Common myeloid progenitor, CD34-positive (primary cell): Measurements from ENCODE around the gene BMAL2.

Experiments
- CTCF ChIA-PET: fragments of 350-600 bp; sonication (Branson Sonifier 250); formaldehyde crosslinking; loops from one replicate; lab custom pipeline; 2021; ENCODE audit warnings: antibody characterized with exemption; lab: Charles Lee
- POLR2A ChIA-PET: fragments of 350-600 bp; sonication (Branson Sonifier 250); formaldehyde crosslinking; loops from one replicate; lab custom pipeline; 2021; ENCODE audit warnings: antibody characterized with exemption; lab: Charles Lee
- DNase-seq, 3 donors: peaks; one replicate each; pipeline versions ENCODE4 v3.0.0 to v3.0.0-alpha.2; 2013
- H3K27ac ChIP-seq, 2 experiments: 1 replicate in 1 of 2; 2 replicates in 1 of 2; pipeline ENCODE4 v1.7.0; 2013; ENCODE audit warnings: inconsistent platforms in 2 of 2, low read length in 2 of 2, mild to moderate bottlenecking in 2 of 2, low read depth in 1 of 2, moderate library complexity in 1 of 2; ENCODE audit not compliant: severe bottlenecking in 2 of 2, insufficient read depth in 1 of 2, poor library complexity in 1 of 2
- H3K27me3 ChIP-seq, 5 experiments: replicated peaks in 2 of 5; 1 replicate in 3 of 5; 2 replicates in 2 of 5; pipeline versions ENCODE4 v1.6.1 to v1.7.0; 2013; ENCODE audit warnings: low read length in 4 of 5, mild to moderate bottlenecking in 2 of 5, moderate library complexity in 2 of 5, inconsistent platforms in 1 of 5; ENCODE audit not compliant: insufficient read depth in 5 of 5, control insufficient read depth in 4 of 5
- H3K36me3 ChIP-seq, 4 experiments: 1 replicate in 2 of 4; 2 replicates in 2 of 4; pipeline versions ENCODE4 v1.6.1 to v1.7.0; 2013; ENCODE audit warnings: low read length in 3 of 4, control low read depth in 1 of 4, mild to moderate bottlenecking in 1 of 4; ENCODE audit not compliant: control insufficient read depth in 4 of 4, insufficient read depth in 4 of 4
- H3K4me1 ChIP-seq, 4 experiments: 1 replicate in 3 of 4; 2 replicates in 1 of 4; pipeline versions ENCODE4 v1.6.1 to v1.7.1; 2013; ENCODE audit warnings: low read length in 3 of 4, mild to moderate bottlenecking in 3 of 4, control low read depth in 1 of 4, inconsistent platforms in 1 of 4, moderate library complexity in 1 of 4; ENCODE audit not compliant: control insufficient read depth in 4 of 4, insufficient read depth in 4 of 4; ENCODE audit errors: control extremely low read depth in 1 of 4
- H3K4me3 ChIP-seq, 7 experiments: 1 replicate in 4 of 7; 2 replicates in 3 of 7; pipeline versions ENCODE4 v1.5.1 to v1.7.0; 2013; ENCODE audit warnings: mild to moderate bottlenecking in 7 of 7, low read length in 6 of 7, moderate library complexity in 6 of 7, inconsistent platforms in 2 of 7, low read depth in 2 of 7, control low read depth in 1 of 7; ENCODE audit not compliant: insufficient read depth in 4 of 7, control insufficient read depth in 1 of 7; ENCODE audit errors: extremely low read depth in 1 of 7
- H3K9me3 ChIP-seq, 5 experiments: 1 replicate in 4 of 5; 2 replicates in 1 of 5; pipeline versions ENCODE4 v1.6.1 to v1.7.1; 2013; ENCODE audit warnings: low read length in 4 of 5, mild to moderate bottlenecking in 2 of 5, inconsistent platforms in 1 of 5, low read depth in 1 of 5, moderate library complexity in 1 of 5; ENCODE audit not compliant: control insufficient read depth in 4 of 5, insufficient read depth in 2 of 5; ENCODE audit errors: control extremely low read depth in 1 of 5
- WGBS: methylation state at CpG from one replicate; pipeline ENCODE4 v1.1.5; 2013; ENCODE audit not compliant: insufficient coverage; 5-methylcytosine and 5-hydroxymethylcytosine counted together

Gene BMAL2

DNA sequence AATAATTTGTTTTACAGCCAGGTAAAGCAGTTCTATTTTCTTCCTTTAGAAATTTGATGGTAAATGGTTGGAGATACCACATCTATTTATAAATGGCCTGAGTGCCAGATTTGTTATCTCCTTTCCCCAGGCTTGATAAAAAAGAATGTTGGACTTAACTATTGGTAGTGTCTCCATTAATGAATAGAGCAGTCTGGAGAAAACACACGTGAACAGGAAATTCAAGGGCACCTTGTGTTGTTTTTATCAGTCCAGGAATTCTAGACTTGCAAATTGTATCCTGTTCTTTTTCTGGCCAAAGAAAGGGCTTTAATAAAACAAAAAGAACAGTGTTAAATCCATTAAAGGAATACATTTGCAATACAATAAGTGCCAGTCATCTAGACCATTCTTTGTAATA is 40.8 kb upstream of the BMAL2 start:
- Histone ChIP-seq H3K36me3 (peaks cover 0 to 7% (median 4%) of the 10 kb centered on the region in 4 experiments), H3K4me1 (peaks cover 0 to 5% (median 0%) of the 10 kb centered on the region in 4 experiments), H3K9me3 (no peaks in the 10 kb centered on the region), H3K4me3 (no peak overlapping the region), H3K27me3 (no peaks in the 10 kb centered on the region), H3K27ac (no peak overlapping the region)
- ChIA-PET CTCF (no interaction called here), POLR2A (no interaction called here)
- no peak for DNase-seq
- WGBS = 17% methylated on average over 1 of the region's 1 CpG

DNA sequence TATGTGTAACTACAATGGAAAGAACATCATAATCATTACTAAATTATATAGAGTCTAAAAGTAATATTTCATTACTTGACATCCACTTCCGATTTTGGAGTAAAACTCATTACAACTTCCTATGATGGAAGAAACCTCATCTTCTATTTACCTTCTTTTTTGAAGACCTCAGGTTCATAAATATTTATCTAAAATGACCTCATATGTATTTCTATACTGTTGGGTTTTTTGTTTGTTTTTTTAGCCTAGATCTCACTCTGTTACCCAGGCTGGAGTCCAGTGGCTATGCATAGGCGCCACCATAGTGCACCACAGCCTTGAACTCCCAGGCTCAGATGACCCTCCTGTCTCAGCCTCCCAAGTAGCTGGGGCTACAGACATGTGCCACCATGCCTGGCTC is 39.9 kb upstream of the BMAL2 start:
- 100% methylated on average over 1 of the region's 2 CpGs for WGBS
- Histone ChIP-seq H3K36me3 (peaks cover 0 to 9% (median 4%) of the 10 kb centered on the region in 4 experiments), H3K4me3 (no peak overlapping the region), H3K4me1 (peaks cover 0 to 5% (median 0%) of the 10 kb centered on the region in 4 experiments), H3K27me3 (no peaks in the 10 kb centered on the region), H3K27ac (no peak overlapping the region), H3K9me3 (no peaks in the 10 kb centered on the region)
- POLR2A ChIA-PET = no interaction called here
- CTCF ChIA-PET = no interaction called here
- DNase-seq = no peak

DNA sequence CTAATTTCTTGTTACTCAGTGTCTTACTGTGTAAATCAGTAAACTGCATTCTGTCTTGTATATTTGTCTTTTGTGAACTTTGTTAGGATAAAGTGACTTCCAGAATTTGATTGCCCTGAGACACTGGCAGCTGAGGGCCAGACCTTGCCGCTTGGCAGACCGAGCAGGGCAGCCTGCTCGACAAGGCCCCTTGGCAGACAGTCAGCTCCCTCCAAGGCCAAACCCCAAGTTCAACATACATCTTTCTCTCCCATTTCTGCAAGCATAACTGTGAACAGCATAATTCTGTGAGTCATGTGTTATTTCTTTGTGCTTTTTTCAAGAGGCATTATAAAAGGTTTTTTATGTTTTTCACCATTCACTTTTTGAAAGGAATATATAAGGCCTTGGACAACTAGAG is 39.2 kb upstream of the BMAL2 start:
- H3K36me3 ChIP-seq = peaks cover 3 to 15% (median 7%) of the 10 kb centered on the region in 4 experiments
- no peak overlapping the region for H3K27ac ChIP-seq
- DNase-seq = no peak
- ChIA-PET CTCF (no interaction called here), POLR2A (no interaction called here)
- H3K4me1 ChIP-seq = peaks cover 0 to 5% (median 0%) of the 10 kb centered on the region in 4 experiments
- H3K9me3 ChIP-seq = no peaks in the 10 kb centered on the region
- no CpG with 5 or more reads among the region's 3 CpGs for WGBS
- H3K4me3 ChIP-seq = no peak overlapping the region
- no peaks in the 10 kb centered on the region for H3K27me3 ChIP-seq

DNA sequence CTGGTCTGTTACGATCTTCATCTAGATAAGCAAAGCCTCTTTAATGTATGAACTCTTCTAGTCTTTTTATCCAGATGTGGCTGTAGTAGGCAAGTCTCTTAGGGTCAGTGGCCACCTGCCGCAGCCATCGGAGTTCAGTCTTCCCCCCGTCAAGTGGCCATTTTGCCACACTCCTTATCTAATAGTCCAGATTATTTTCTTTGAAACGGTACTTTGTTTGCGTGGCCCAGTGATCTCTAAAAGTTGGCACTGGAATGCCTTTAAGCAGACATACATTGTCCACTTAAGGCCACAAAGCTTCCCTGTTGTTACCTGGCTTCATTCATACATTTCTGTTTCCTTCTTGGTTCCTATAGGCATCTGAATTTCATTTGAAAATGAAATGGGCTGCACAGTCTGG is 36.0 kb upstream of the BMAL2 start:
- peaks cover 0 to 3% (median 0%) of the 10 kb centered on the region in 4 experiments for H3K4me1 ChIP-seq
- peaks cover 0 to 4% (median 0%) of the 10 kb centered on the region in 5 experiments for H3K9me3 ChIP-seq
- no peaks in the 10 kb centered on the region for H3K27me3 ChIP-seq
- ChIA-PET POLR2A (no interaction called here), CTCF (interaction anchor here (0.9 to 3.0 kb wide), 4 partner anchors 9 to 278 kb away, joined by 3 to 28 read pairs (median 6); no protein-coding TSS in a partner anchor)
- no peak for DNase-seq
- peaks cover 0 to 26% (median 16%) of the 10 kb centered on the region in 4 experiments for H3K36me3 ChIP-seq
- WGBS = 96% methylated on average over 5 of the region's 6 CpGs
- H3K27ac ChIP-seq = no peak overlapping the region
- no peak overlapping the region for H3K4me3 ChIP-seq

DNA sequence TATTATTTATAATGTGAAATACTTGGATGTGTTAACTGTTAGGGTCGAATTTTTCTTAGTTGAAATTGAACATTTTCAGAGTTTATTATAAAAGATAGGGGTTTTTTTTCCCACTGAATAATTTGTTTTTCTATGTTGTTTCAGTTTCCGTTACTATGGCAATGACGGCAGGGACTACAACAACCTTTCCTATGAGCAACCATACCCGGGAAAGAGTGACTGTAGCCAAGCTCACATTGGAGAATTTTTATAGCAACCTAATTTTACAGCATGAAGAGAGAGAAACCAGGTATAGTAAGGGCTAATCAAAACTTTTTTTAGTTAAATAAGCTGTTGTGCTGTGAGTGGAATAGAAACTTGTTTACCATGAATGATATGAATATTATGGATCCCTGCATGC is 35.1 kb upstream of the BMAL2 start:
- Histone ChIP-seq H3K27ac (peak overlapping the region in 1 of 2 experiments; percentile 28), H3K4me3 (no peak overlapping the region), H3K9me3 (peaks cover 0 to 4% (median 0%) of the 10 kb centered on the region in 5 experiments), H3K4me1 (no peaks in the 10 kb centered on the region), H3K27me3 (no peaks in the 10 kb centered on the region), H3K36me3 (peaks cover 0 to 26% (median 18%) of the 10 kb centered on the region in 4 experiments)
- CTCF ChIA-PET = interaction anchor here (0.9 to 3.0 kb wide), 6 partner anchors 9 to 279 kb away, joined by 3 to 28 read pairs (median 4); no protein-coding TSS in a partner anchor
- 100% methylated on average over 1 of the region's 4 CpGs for WGBS
- POLR2A ChIA-PET = no interaction called here
- peak in 2 of 3 donors; percentile 28 to 31 for DNase-seq

DNA sequence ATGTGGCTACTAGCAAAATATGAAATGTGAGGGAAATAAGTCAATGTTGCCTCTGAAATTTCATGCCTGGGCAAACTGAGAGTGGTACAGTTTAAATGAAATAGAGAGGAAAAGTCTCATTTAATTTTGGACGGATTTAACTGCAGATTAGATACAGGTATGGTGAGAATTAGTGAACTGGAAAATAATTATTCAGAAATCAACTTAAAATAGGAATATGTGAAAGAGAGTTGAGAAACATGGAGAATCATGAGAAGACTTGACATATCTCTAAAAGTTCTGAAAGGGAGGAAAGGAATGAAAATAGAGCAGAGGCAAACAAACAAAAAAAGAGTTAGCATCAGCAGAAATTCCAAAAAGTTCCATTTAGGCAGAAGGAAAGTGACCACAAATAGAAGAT is 33.5 kb upstream of the BMAL2 start:
- no peaks in the 10 kb centered on the region for H3K27me3 ChIP-seq
- peaks cover 0 to 4% (median 0%) of the 10 kb centered on the region in 5 experiments for H3K9me3 ChIP-seq
- CTCF ChIA-PET = no interaction called here
- DNase-seq = no peak
- no peak overlapping the region for H3K27ac ChIP-seq
- H3K4me1 ChIP-seq = no peaks in the 10 kb centered on the region
- peaks cover 0 to 27% (median 17%) of the 10 kb centered on the region in 4 experiments for H3K36me3 ChIP-seq
- WGBS = no CpG with 5 or more reads among the region's 1 CpG
- H3K4me3 ChIP-seq = no peak overlapping the region
- POLR2A ChIA-PET = interaction anchor here (0.7 kb wide), 1 partner anchor 88 kb away, joined by 3 read pairs; no protein-coding TSS in a partner anchor

DNA sequence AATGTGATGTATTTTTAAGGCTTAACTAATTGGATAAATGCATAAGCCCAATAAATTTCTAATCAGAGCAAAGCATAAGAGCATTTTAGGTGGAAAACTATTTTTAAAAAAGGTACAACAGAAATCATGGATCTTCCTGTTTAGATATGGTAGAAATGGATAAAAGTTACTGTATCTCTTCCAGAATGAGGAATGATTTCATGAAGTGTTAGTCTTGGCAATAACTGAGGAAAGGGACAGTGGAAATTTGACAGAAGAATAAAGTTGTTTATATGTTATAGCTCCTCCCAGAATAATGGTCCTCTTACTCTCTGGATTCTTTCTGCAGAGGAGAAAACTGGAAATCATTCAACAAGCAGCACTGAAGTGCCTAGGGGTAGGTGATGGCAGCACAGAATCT is 32.4 kb upstream of the BMAL2 start:
- DNase-seq = no peak
- Histone ChIP-seq H3K36me3 (peaks cover 0 to 27% (median 17%) of the 10 kb centered on the region in 4 experiments), H3K9me3 (peaks cover 0 to 4% (median 0%) of the 10 kb centered on the region in 5 experiments), H3K27me3 (no peaks in the 10 kb centered on the region), H3K27ac (no peak overlapping the region), H3K4me1 (peaks cover 0 to 4% (median 4%) of the 10 kb centered on the region in 4 experiments), H3K4me3 (no peak overlapping the region)
- POLR2A ChIA-PET = no interaction called here
- CTCF ChIA-PET = no interaction called here
